OCI-LY3 (cell line): Measurements from ENCODE around the gene VPS50.

ENCODE experiments used
- H2AFZ ChIP-seq: fragments of 200-600, 300-600 bp; shearing (Covaris generic); 2 replicates; pipeline ENCODE4 v1.6.0; 2014; ENCODE audit warnings: antibody characterized with exemption, low read depth, low read length
- H3K27ac ChIP-seq: fragments of 200-600, 300-600 bp; sonication (generic); 2 replicates; pipeline ENCODE4 v1.5.1; 2014; ENCODE audit warnings: mild to moderate bottlenecking, low read length, moderate library complexity, mixed read lengths
- H3K27me3 ChIP-seq: fragments of 200-600, 300-600 bp; sonication (generic); 2 replicates; pipeline ENCODE4 v1.6.1; 2014; ENCODE audit warnings: low read depth, low read length, mixed read lengths
- H3K36me3 ChIP-seq: fragments of 200-600, 300-600 bp; sonication (generic); replicated peaks from 2 replicates; pipeline ENCODE3; 2014; ENCODE audit warnings: low read depth, low read length, mixed read lengths
- H3K4me1 ChIP-seq: fragments of 300-600, 200-600 bp; sonication (generic); 2 replicates; pipeline ENCODE4 v1.6.1; 2014; ENCODE audit warnings: low read length, mixed read lengths
- H3K4me2 ChIP-seq: fragments of 200-600, 300-600 bp; sonication (generic); 2 replicates; pipeline ENCODE4 v1.6.1; 2014; ENCODE audit warnings: low read length, mixed read lengths
- H3K4me3 ChIP-seq: fragments of 300-600, 200-600 bp; sonication (generic); 2 replicates; pipeline ENCODE4 v1.5.1; 2014; ENCODE audit warnings: antibody characterized with exemption, mild to moderate bottlenecking, low read length, moderate library complexity
- H3K79me2 ChIP-seq: fragments of 300-600, 200-600 bp; shearing (Covaris generic); 2 replicates; pipeline ENCODE4 v1.6.1; 2014; ENCODE audit warnings: mild to moderate bottlenecking, low read length, mixed read lengths
- H3K9ac ChIP-seq: fragments of 300-600, 200-600 bp; shearing (Covaris generic); 2 replicates; pipeline ENCODE4 v1.6.0; 2014; ENCODE audit warnings: mild to moderate bottlenecking, low read length, moderate library complexity
- H3K9me3 ChIP-seq: fragments of 200-600, 300-600 bp; shearing (Covaris generic); 2 replicates; pipeline ENCODE4 v1.6.1; 2014; ENCODE audit warnings: low read length, mixed read lengths; ENCODE audit not compliant: insufficient read depth
- H4K20me1 ChIP-seq: fragments of 200-600, 300-600 bp; sonication (generic); 2 replicates; pipeline ENCODE4 v1.6.1; 2016; ENCODE audit warnings: low read length, mixed read lengths; ENCODE audit not compliant: insufficient read depth
- EZH2phosphoT487 ChIP-seq: fragments of 200-600 bp; shearing (Covaris generic); IDR thresholded peaks from 2 replicates; pipeline ENCODE4 v1.6.1; 2018; ENCODE audit warnings: antibody characterized with exemption, mixed run types, low read depth
- TF ChIP-seq, protein P1 (sequence below): fragments of 200-600, 300-600 bp; sonication (generic); IDR thresholded peaks from 2 replicates; pipeline ENCODE4 v1.5.1; 2014; ENCODE audit warnings: antibody characterized with exemption, low read length, low read depth

The VPS50 gene

DNA sequence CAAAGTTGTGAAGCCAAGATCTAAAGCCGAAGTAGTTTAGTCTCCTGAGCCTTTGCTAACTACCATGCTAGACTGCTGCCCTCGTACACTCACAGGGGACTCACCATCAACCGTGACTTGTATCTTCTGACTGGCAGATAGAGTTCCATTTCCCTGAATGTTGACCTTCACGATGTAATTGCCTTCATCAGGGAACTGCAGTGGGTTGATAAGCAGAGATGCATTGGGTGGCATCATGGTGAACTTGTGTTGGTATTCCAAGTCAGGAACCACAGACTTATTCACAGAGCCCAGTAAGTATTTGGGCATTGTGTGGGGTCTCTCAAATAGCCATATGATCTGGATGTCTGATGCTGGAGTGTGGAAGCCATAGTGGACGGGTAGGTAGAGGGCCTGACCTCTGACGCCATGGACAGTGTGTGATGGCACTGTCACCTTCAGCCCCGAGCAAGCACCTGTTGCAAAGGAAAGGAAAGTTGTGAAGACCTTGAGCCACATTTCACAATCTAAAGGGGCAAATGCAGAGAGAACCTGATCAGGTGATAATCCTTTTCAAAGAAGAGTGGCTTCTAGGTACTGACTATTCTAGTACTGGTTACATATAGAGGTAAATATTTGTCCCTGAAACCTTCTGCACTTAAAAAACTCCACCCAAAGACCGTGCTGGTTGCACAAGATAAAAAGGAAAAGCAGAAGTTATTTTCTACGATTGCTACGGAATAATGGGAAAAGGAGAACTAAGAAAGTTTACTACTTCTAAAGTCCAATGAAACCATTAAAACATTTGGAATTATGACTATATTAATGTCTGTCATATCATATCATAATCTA lies 13.0 kb upstream of the VPS50 start:
- H3K4me3 ChIP-seq, result no peak overlapping the region
- no peaks in the 10 kb centered on the region for H4K20me1 ChIP-seq
- H3K4me2 ChIP-seq, result no peak overlapping the region
- no peak overlapping the region for H3K27ac ChIP-seq
- no peak for TF ChIP-seq EZH2phosphoT487
- TF ChIP-seq, protein P1, sequence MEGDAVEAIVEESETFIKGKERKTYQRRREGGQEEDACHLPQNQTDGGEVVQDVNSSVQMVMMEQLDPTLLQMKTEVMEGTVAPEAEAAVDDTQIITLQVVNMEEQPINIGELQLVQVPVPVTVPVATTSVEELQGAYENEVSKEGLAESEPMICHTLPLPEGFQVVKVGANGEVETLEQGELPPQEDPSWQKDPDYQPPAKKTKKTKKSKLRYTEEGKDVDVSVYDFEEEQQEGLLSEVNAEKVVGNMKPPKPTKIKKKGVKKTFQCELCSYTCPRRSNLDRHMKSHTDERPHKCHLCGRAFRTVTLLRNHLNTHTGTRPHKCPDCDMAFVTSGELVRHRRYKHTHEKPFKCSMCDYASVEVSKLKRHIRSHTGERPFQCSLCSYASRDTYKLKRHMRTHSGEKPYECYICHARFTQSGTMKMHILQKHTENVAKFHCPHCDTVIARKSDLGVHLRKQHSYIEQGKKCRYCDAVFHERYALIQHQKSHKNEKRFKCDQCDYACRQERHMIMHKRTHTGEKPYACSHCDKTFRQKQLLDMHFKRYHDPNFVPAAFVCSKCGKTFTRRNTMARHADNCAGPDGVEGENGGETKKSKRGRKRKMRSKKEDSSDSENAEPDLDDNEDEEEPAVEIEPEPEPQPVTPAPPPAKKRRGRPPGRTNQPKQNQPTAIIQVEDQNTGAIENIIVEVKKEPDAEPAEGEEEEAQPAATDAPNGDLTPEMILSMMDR, result no peak
- H3K27me3 ChIP-seq, result no peaks in the 10 kb centered on the region
- H2AFZ ChIP-seq, result no peak overlapping the region
- H3K4me1 ChIP-seq, result peaks cover 10% of the 10 kb centered on the region
- H3K9me3 ChIP-seq, result no peaks in the 10 kb centered on the region
- H3K36me3 ChIP-seq, result no peaks in the 10 kb centered on the region
- H3K9ac ChIP-seq, result no peak overlapping the region
- no peaks in the 10 kb centered on the region for H3K79me2 ChIP-seq

DNA sequence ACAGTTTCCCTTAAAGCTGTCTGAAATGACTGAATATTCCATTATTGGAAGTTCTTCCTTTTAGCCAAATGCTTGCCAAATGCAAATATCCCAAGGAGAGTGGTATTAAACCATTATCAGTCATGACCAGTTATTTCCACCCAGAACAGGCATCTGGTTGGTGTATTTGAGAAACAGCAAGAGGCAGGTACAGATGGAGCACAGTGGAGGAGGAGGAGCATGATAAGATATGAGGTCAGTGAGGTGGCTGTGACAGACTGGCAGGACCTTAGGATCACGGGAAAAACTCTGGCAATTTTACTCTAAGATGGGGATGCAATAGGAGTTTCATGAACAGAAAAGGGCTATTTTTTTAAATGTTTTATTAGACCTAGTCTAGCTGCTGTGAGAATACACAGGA lies 12.3 kb upstream of the VPS50 start:
- Histone ChIP-seq H3K9ac (no peak overlapping the region), H3K79me2 (no peaks in the 10 kb centered on the region), H3K4me2 (no peak overlapping the region), H3K4me1 (peaks cover 10% of the 10 kb centered on the region), H3K9me3 (no peaks in the 10 kb centered on the region), H2AFZ (no peak overlapping the region), H3K4me3 (no peak overlapping the region), H3K36me3 (no peaks in the 10 kb centered on the region), H3K27ac (no peak overlapping the region), H3K27me3 (no peaks in the 10 kb centered on the region), H4K20me1 (no peaks in the 10 kb centered on the region)
- TF ChIP-seq, protein P1, result no peak
- no peak for TF ChIP-seq EZH2phosphoT487

DNA sequence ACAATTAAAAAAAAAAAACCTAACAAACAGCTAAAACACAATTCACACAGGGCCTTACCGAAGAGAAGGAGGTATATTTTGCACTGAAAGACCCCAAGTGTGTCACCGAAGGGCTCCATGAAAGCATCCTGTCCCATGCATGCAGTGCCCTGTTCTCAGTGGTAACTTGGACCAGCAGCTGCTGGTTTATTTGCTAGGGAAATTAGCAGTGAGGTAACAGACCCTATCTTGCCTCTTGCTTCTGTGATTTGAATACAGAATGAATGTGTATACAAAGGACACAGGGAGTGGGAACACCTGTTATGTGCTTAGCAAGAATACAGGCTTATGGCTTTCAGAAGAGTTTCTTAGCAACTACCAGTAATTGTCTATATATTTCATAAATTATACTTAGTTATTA lies 5.9 kb upstream of the VPS50 start, which contains the start of gene HEPACAM2:
Gene HEPACAM2 (minus strand): TSS at position 160 of the 400 bp plus-strand sequence.
- H2AFZ ChIP-seq, result no peak within 1 kb of the TSS
- no peak within 1 kb of the TSS for H3K9ac ChIP-seq
- H3K9me3 ChIP-seq, result no peaks in the 10 kb centered on the region
- no peak within 1 kb of the TSS for H3K27ac ChIP-seq
- no peaks in the 10 kb centered on the region for H3K36me3 ChIP-seq
- H4K20me1 ChIP-seq, result no peaks in the 10 kb centered on the region
- no peaks in the 10 kb centered on the region for H3K79me2 ChIP-seq
- H3K4me3 ChIP-seq, result no peak within 1 kb of the TSS
- H3K27me3 ChIP-seq, result no peaks in the 10 kb centered on the region
- TF ChIP-seq, protein P1, result no peak
- TF ChIP-seq EZH2phosphoT487, result no peak
- H3K4me1 ChIP-seq, result peaks cover 10% of the 10 kb centered on the region
- no peak within 1 kb of the TSS for H3K4me2 ChIP-seq

DNA sequence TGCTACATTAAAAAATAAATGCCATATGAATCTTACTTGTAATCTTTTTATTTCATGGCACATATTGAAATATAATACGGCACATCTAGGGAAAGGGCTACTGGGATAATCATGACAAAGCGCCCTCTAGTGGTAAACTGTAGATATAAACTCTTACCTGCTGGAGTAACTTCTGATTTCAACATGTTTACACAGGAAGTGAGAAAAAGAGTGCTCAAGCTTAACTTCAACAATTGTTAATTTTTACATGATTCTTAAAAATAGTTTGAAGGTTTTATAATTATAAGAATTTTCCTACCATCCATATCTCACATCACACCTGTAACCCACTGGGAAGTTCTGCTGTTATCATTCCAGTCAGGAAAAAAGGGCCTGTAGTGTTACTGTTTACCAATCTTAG lies 3.9 kb upstream of the VPS50 start:
- Histone ChIP-seq H3K9ac (no peak overlapping the region), H3K27me3 (no peaks in the 10 kb centered on the region), H3K79me2 (peaks cover 8% of the 10 kb centered on the region), H3K4me3 (no peak overlapping the region), H3K4me2 (peak overlapping the region; percentile 48), H3K9me3 (no peaks in the 10 kb centered on the region), H3K4me1 (peaks cover 16% of the 10 kb centered on the region), H2AFZ (peak overlapping the region; percentile 29; the same call in 1 of the 2 replicates), H3K36me3 (no peaks in the 10 kb centered on the region), H3K27ac (no peak overlapping the region), H4K20me1 (no peaks in the 10 kb centered on the region)
- no peak for TF ChIP-seq EZH2phosphoT487
- TF ChIP-seq, protein P1, result peak; percentile 78
